T-helper 1 cell treated with Interleukin-12 subunit alpha and Interleukin-12 subunit beta and Interleukin-4 antibody, amounts not matched to agents 30 μg/mL and 1 μg/mL, for 36 hours (primary cell): ENCODE results near the gene IL7R.
A peak's percentile ranks its signal among the peaks of the same experiment; 100 is the strongest.
"Not testable (repeated sequence)": the region's sequence is repeated elsewhere in the genome, so short reads cannot be mapped to it uniquely, and the experiment has no call there.

ENCODE experiments used
- H3K27ac Mint-ChIP-seq: one replicate; pipeline ENCODE4 v1.8.0; 2021; ENCODE audit warnings: mild to moderate bottlenecking, mixed read lengths
- H3K27me3 Mint-ChIP-seq: one replicate; pipeline ENCODE4 v1.8.0; 2021; ENCODE audit warnings: low read depth, mixed read lengths
- H3K36me3 Mint-ChIP-seq: one replicate; pipeline ENCODE4 v1.8.0; 2021; ENCODE audit warnings: low read depth, mixed read lengths
- H3K4me1 Mint-ChIP-seq: one replicate; pipeline ENCODE4 v1.8.0; 2021; ENCODE audit warnings: low read depth, mixed read lengths
- H3K4me3 Mint-ChIP-seq: one replicate; pipeline ENCODE4 v1.8.0; 2021; ENCODE audit warnings: mild to moderate bottlenecking, moderate library complexity, mixed read lengths
- H3K9me3 Mint-ChIP-seq: one replicate; pipeline ENCODE4 v1.8.0; 2021; ENCODE audit warnings: mixed read lengths

The IL7R gene

DNA sequence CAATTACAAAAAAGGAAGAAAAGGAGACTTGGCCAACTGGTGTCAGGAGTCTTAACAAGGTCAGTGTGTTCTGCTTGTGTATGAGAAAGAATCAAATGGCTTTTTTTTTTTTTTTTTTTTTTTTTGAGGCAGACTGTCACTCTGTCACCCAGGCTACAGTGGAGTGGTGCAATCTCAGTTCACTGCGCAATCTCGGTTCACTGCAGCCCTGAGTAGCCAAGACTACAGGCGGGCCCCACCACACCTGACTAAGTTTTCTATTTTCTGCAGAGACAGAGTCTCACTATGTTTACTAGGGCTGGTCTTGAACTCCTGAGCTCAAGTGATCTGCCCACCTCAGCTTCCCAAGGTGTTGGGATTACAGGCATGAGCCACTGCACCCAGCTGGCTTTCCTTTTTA lies 3.1 kb upstream of the IL7R start:
- Mint-ChIP-seq H3K9me3 (no peaks in the 10 kb centered on the region), H3K36me3 (peaks cover 15% of the 10 kb centered on the region), H3K4me1 (peaks cover 58% of the 10 kb centered on the region), H3K27me3 (no peaks in the 10 kb centered on the region), H3K4me3 (peak overlapping the region; percentile 84), H3K27ac (peak overlapping the region; percentile 98)

DNA sequence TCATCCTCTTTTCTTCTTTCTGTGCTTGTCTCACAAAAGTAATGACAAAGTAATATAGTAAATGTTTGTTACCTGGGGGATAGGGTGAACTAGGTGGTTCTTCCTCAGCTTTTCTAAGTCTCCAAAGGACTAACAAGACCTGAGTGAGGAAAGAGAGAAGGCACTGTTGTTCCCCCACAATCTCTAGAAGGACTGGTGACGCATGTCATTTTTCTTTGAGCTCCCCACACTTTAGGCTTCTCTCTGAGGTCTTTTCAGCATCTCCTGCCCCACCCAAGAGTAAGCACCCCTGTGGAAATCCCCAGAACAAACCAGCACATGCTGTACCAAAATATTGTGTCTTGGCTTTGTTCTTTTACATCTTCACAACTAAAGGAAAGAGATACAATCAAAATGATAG lies 2.4 kb upstream of the IL7R start:
- no peaks in the 10 kb centered on the region for H3K9me3 Mint-ChIP-seq
- peak overlapping the region; percentile 84 for H3K4me3 Mint-ChIP-seq
- H3K27me3 Mint-ChIP-seq, result no peaks in the 10 kb centered on the region
- peaks cover 63% of the 10 kb centered on the region for H3K4me1 Mint-ChIP-seq
- peaks cover 21% of the 10 kb centered on the region for H3K36me3 Mint-ChIP-seq
- peak overlapping the region; percentile 98 for H3K27ac Mint-ChIP-seq

DNA sequence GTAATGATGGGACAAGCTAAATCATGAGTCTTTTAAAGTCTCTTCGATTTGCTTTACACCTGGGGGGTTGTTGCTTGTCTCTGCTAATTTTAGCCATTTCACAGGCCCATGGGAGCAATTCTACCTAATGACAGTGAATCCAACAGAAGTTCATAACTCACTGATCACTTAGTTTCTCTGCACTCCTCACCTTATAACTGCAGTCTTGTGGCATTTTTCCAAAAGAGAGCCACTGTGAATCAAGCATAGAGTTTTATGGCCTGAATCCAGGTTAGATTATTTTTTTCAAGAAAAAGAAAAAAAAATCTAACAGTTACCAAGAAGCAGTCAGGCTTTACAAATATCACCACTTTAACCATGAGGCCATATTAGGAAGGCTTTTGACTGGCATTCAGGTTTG lies 1.5 kb upstream of the IL7R start:
- peak overlapping the region; percentile 98 for H3K27ac Mint-ChIP-seq
- no peaks in the 10 kb centered on the region for H3K9me3 Mint-ChIP-seq
- H3K36me3 Mint-ChIP-seq, result peaks cover 31% of the 10 kb centered on the region
- peaks cover 69% of the 10 kb centered on the region for H3K4me1 Mint-ChIP-seq
- H3K4me3 Mint-ChIP-seq, result peak overlapping the region; percentile 84
- H3K27me3 Mint-ChIP-seq, result no peaks in the 10 kb centered on the region

- Mint-ChIP-seq H3K4me1 (peaks cover 73% of the 10 kb centered on the region), H3K27ac (peak overlapping the region; percentile 81), H3K4me3 (peak overlapping the region; percentile 85), H3K36me3 (peaks cover 42% of the 10 kb centered on the region)
- H3K27me3 Mint-ChIP-seq, H3K9me3 Mint-ChIP-seq: not testable (repeated sequence)
Observed at GRCh38 chr5:35856186-35856764, 416 bp upstream of the IL7R start.

DNA sequence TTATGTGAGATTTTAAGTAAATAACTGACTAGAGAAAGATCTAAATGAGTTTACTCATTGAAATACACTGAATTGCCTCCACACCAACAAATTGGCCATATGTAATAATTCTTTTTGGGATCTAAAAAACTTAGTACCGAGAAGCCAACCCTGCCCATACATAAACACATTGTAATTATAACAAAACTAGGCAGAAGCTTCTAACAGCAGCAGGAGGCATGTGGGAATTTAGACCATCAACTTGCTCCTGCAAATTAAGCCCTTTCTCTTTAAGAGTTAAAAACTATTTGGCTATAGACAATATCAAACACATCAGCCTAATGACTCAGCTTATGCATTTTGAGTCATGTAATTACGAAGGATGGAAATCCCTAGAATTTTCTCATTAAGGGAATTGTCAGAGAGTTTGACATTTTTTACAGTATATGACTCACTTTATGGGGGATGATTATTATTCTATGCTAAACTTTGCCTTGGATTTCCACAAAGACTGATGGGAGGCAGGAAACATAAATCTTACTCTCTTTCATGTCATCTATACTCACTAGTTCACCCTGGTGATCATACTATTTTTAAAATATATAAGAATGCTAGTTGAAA lies 1.0 kb downstream of the IL7R start:
- Mint-ChIP-seq H3K9me3 (no peaks in the 10 kb centered on the region), H3K27ac (peak overlapping the region; percentile 81), H3K4me3 (peak overlapping the region; percentile 85), H3K4me1 (peaks cover 69% of the 10 kb centered on the region), H3K36me3 (peaks cover 56% of the 10 kb centered on the region), H3K27me3 (no peaks in the 10 kb centered on the region)

DNA sequence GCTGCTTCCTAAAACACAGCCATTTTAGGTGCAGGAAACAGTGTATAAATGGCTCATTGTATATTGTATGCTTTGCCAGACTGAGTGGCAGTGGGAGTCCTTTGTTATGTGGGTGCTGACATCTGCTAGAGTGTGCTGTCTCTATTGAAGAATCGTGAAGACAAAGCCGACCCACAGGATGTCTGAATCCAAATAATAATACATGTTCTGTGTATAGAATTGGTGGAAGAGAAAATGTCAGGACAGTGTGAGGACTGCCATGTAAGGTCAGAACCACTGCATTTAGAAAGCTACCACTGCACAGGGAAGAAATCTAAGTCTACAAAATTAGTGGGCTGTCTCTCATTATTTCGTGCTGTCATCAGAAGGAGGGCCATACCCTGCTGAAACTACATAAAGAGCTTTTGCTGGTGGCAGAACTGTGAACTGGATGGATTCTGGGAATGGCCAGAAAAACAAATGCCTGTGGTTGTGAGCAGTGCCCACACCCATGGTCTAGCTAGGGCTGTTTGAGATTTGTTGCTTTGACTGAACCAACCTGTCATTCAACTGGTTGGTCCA lies 2.5 kb downstream of the IL7R start:
- no peaks in the 10 kb centered on the region for H3K27me3 Mint-ChIP-seq
- H3K4me1 Mint-ChIP-seq, result peaks cover 71% of the 10 kb centered on the region
- peaks cover 71% of the 10 kb centered on the region for H3K36me3 Mint-ChIP-seq
- peak overlapping the region; percentile 85 for H3K4me3 Mint-ChIP-seq
- peak overlapping the region; percentile 71 for H3K27ac Mint-ChIP-seq
- H3K9me3 Mint-ChIP-seq, result no peaks in the 10 kb centered on the region

GRCh38 chr5:35860686-35861085 lies 4.0 kb downstream of the IL7R start:
- Mint-ChIP-seq H3K4me3 (peak overlapping the region; percentile 85), H3K36me3 (peaks cover 78% of the 10 kb centered on the region), H3K27ac (peak overlapping the region; percentile 56), H3K4me1 (peaks cover 68% of the 10 kb centered on the region), H3K9me3 (peaks cover 9% of the 10 kb centered on the region), H3K27me3 (no peaks in the 10 kb centered on the region)

DNA sequence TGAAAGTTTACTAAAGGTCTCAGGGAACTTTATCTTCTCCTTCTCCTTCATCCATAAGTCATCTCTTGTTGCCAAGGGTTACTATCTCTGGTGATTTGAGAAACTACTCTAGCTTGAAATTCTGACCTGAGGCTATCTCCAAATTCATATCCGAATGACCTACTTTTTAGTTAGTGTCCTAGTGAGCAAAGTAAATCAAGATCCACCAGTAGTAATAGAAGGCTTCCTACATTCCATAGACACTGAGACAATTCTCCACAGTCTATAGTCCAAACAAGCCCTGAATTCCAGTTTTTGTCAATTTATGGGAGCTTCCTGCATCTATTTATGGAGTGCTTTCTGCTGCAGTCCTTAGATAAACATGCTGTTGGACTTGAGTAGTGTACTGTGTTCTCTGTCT lies 5.0 kb downstream of the IL7R start:
- Mint-ChIP-seq H3K4me1 (peaks cover 68% of the 10 kb centered on the region), H3K36me3 (peaks cover 85% of the 10 kb centered on the region), H3K27ac (peak overlapping the region; percentile 5), H3K4me3 (peak overlapping the region; percentile 85), H3K27me3 (no peaks in the 10 kb centered on the region), H3K9me3 (peaks cover 9% of the 10 kb centered on the region)

DNA sequence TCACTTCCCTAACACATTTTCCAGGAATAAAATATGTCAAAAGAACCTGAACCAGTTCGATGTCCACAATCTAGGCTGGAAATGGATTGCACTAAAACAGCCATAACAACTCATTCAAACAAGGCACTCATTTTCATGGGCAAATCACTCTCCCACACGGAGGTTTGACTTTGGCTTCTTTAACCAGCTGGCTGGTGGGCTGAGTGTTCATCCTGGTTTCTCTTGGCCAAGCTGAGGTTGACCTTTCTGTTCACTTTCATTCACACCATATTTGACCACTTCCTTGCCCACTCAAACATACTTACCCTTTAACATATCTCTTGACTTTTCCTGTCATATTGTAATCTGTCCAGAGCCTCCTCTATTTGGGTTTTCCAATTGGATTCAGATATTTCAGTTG lies 5.4 kb downstream of the IL7R start:
- Mint-ChIP-seq H3K36me3 (peaks cover 83% of the 10 kb centered on the region), H3K27me3 (no peaks in the 10 kb centered on the region), H3K9me3 (peaks cover 9% of the 10 kb centered on the region), H3K4me1 (peaks cover 66% of the 10 kb centered on the region), H3K4me3 (peak overlapping the region; percentile 85), H3K27ac (no peak overlapping the region)

GRCh38 chr5:35863159-35863558 lies 6.5 kb downstream of the IL7R start:
- Mint-ChIP-seq H3K9me3 (peaks cover 9% of the 10 kb centered on the region), H3K4me1 (peaks cover 68% of the 10 kb centered on the region), H3K27me3 (no peaks in the 10 kb centered on the region), H3K27ac (peak overlapping the region; percentile 29), H3K36me3 (peaks cover 89% of the 10 kb centered on the region), H3K4me3 (peak overlapping the region; percentile 85)

DNA sequence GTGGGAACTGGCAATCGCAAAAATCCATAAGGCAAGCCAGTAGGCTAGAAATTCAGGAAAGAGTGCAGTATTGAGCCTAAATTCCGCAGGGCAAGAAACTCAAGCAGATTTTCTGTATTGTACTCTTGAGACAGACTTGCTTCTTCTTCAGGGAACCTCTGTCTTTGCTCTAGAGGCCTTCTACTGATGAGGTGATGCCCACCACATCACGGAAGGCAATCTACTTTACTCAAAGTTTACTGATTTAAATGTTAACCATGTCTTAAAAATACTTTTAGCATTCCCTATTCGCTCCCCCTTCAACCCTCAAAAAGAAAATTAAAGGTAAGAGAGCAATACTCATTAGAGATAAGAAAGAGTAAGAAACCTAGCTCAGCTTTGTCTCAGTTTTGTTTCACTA lies 11.3 kb downstream of the IL7R start:
- peaks cover 57% of the 10 kb centered on the region for H3K4me1 Mint-ChIP-seq
- H3K4me3 Mint-ChIP-seq, result no peak overlapping the region
- no peak overlapping the region for H3K27ac Mint-ChIP-seq
- H3K9me3 Mint-ChIP-seq, result peaks cover 9% of the 10 kb centered on the region
- no peaks in the 10 kb centered on the region for H3K27me3 Mint-ChIP-seq
- peaks cover 85% of the 10 kb centered on the region for H3K36me3 Mint-ChIP-seq

DNA sequence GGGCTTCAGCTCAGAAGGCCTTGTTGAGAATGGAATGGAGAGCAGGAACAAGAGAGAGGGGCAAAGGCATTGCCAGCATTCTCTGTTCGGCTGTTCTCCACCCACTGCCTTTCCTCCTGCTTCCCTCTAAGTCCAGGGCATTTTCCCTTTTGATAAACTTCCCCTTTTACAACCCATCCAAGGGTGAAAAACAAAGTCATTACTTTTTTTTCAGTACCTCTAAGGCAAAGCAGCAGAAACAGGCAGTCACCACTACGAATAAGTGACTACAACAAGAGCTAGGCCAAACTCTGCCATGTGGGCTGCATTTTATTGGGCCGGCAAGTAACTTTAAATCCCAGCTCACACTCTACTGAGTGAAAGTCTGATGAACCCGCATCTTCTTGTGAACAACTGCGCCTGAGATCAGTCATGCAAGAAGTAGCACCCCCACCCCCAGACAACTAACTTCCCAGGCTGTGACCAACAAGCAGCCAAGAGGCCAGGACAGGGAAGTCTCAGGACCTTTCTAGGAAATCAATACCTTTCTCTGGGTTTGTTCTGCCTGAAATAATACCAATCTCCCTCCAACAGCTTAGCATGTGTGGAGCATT lies 13.1 kb downstream of the IL7R start:
- Mint-ChIP-seq H3K4me1 (peaks cover 56% of the 10 kb centered on the region), H3K36me3 (peaks cover 85% of the 10 kb centered on the region), H3K4me3 (no peak overlapping the region), H3K27me3 (no peaks in the 10 kb centered on the region), H3K9me3 (peaks cover 4% of the 10 kb centered on the region), H3K27ac (no peak overlapping the region)

- Mint-ChIP-seq H3K4me1 (peaks cover 53% of the 10 kb centered on the region), H3K9me3 (no peaks in the 10 kb centered on the region), H3K27me3 (no peaks in the 10 kb centered on the region), H3K36me3 (peaks cover 86% of the 10 kb centered on the region), H3K4me3 (no peak overlapping the region), H3K27ac (peak overlapping the region; percentile 45)
Observed at GRCh38 chr5:35870605-35871004, 13.9 kb downstream of the IL7R start.

DNA sequence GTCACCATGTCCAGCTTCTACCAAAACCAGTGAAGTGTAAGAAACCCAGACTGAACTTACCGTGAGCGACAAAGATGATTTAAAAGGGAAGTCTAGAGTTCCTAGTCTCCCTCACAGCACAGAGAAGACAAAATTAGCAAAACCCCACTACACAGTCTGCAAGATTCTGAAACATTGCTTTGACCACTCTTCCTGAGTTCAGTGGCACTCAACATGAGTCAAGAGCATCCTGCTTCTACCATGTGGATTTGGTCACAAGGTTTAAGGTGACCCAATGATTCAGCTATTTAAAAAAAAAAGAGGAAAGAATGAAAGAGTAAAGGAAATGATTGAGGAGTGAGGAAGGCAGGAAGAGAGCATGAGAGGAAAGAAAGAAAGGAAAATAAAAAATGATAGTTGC lies 19.8 kb downstream of the IL7R start:
- Mint-ChIP-seq H3K9me3 (no peaks in the 10 kb centered on the region), H3K4me3 (peak overlapping the region; percentile 32), H3K4me1 (peaks cover 60% of the 10 kb centered on the region), H3K27me3 (no peaks in the 10 kb centered on the region), H3K27ac (peak overlapping the region; percentile 71), H3K36me3 (peaks cover 78% of the 10 kb centered on the region)

GRCh38 chr5:35876922-35877321 lies 20.2 kb downstream of the IL7R start:
- peaks cover 60% of the 10 kb centered on the region for H3K4me1 Mint-ChIP-seq
- peak overlapping the region; percentile 71 for H3K27ac Mint-ChIP-seq
- H3K27me3 Mint-ChIP-seq, result no peaks in the 10 kb centered on the region
- no peaks in the 10 kb centered on the region for H3K9me3 Mint-ChIP-seq
- peaks cover 75% of the 10 kb centered on the region for H3K36me3 Mint-ChIP-seq
- H3K4me3 Mint-ChIP-seq, result no peak overlapping the region
